Right lobe of liver (tissue), 4 donors: ENCODE results near the gene ARF4.

Experiments
- POLR2A ChIP-seq: fragments of 450-650 bp; IDR thresholded peaks from one replicate; pipeline ENCODE4 v1.6.1; 2017; ENCODE audit warnings: antibody characterized with exemption, mild to moderate bottlenecking
- TF ChIP-seq, protein P1 (sequence below), 4 donors: fragments of 200-600 bp in 3 of 4; fragments of 450-650 bp in 1 of 4; IDR thresholded peaks; one replicate each; pipeline versions ENCODE4 v1.5.1 to v1.8.0; 2016 to 2022; ENCODE audit warnings: antibody characterized with exemption in 4 of 4, mild to moderate bottlenecking in 2 of 4
- donor health status: DM: no; HTN: no; CAD: no.
- donor health status: DM: no; HTN: no; CAD: no.
- donor health status: DM: no; HTN: yes; CAD: no.

DNA sequence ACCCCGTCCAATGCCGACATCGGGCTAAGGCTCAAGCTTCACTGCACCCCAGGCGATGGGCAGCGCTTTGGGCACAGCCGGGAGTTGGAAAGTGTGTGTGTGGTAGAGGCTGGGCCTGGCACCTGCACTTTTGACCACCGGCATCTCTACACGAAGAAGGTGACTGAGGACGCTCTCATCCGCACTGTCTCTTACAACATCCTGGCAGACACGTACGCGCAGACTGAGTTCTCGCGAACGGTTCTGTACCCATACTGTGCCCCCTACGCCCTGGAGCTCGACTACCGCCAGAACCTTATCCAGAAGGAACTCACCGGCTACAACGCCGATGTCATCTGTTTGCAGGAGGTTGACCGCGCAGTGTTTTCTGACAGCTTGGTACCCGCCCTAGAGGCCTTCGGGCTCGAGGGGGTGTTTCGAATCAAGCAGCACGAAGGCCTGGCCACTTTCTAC, 40.0 kb downstream of the ARF4 start:
- peak; percentile 15 for TF ChIP-seq POLR2A
- TF ChIP-seq, protein P1, sequence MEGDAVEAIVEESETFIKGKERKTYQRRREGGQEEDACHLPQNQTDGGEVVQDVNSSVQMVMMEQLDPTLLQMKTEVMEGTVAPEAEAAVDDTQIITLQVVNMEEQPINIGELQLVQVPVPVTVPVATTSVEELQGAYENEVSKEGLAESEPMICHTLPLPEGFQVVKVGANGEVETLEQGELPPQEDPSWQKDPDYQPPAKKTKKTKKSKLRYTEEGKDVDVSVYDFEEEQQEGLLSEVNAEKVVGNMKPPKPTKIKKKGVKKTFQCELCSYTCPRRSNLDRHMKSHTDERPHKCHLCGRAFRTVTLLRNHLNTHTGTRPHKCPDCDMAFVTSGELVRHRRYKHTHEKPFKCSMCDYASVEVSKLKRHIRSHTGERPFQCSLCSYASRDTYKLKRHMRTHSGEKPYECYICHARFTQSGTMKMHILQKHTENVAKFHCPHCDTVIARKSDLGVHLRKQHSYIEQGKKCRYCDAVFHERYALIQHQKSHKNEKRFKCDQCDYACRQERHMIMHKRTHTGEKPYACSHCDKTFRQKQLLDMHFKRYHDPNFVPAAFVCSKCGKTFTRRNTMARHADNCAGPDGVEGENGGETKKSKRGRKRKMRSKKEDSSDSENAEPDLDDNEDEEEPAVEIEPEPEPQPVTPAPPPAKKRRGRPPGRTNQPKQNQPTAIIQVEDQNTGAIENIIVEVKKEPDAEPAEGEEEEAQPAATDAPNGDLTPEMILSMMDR (IDR thresholded peaks at IDR 0.05): no peak
